ENCODE results near the gene MAP3K5.
A peak's percentile ranks its signal among the peaks of the same experiment; 100 is the strongest.
"Not testable (repeated sequence)": the region's sequence is repeated elsewhere in the genome, so short reads cannot be mapped to it uniquely, and the experiment has no call there.

The MAP3K5 gene

GRCh38 chr6:136791296-136792094 is 782 bp downstream of the MAP3K5 start:
- peak; percentile 57 for DNase-seq (ENCODE audit: low read depth)

GRCh38 chr6:136790411-136791295 is 1.6 kb downstream of the MAP3K5 start:
- no peak for DNase-seq (ENCODE audit: low read depth)

- DNase-seq (ENCODE audit: low read depth) = not testable (repeated sequence)
These were observed 2.8 kb downstream of the MAP3K5 start for GRCh38 chr6:136789440-136789839.

- peak; percentile 89 for DNase-seq (ENCODE audit: low read depth)
These were observed 4.0 kb downstream of the MAP3K5 start for GRCh38 chr6:136788069-136788902.

- DNase-seq (ENCODE audit: low read depth) = no peak
These were observed 4.6 kb downstream of the MAP3K5 start for GRCh38 chr6:136787726-136788068.

GRCh38 chr6:136786658-136787057 is 5.6 kb downstream of the MAP3K5 start:
- no peak for DNase-seq (ENCODE audit: low read depth)

GRCh38 chr6:136784910-136785746 is 7.1 kb downstream of the MAP3K5 start:
- peak; percentile 32 for DNase-seq (ENCODE audit: low read depth)

GRCh38 chr6:136784271-136784664 is 8.0 kb downstream of the MAP3K5 start:
- no peak for DNase-seq (ENCODE audit: low read depth)

GRCh38 chr6:136783495-136784270 is 8.6 kb downstream of the MAP3K5 start:
- DNase-seq (ENCODE audit: low read depth) = no peak

GRCh38 chr6:136783021-136783420 is 9.3 kb downstream of the MAP3K5 start:
- no peak for DNase-seq (ENCODE audit: low read depth)

- DNase-seq (ENCODE audit: low read depth) = peak; percentile 70
These were observed 10.1 kb downstream of the MAP3K5 start for GRCh38 chr6:136782021-136782770.

- no peak for DNase-seq (ENCODE audit: low read depth)
These were observed 11.3 kb downstream of the MAP3K5 start for GRCh38 chr6:136780972-136781371.

GRCh38 chr6:136779682-136780081 is 12.6 kb downstream of the MAP3K5 start:
- no peak for DNase-seq (ENCODE audit: low read depth)

- no peak for DNase-seq (ENCODE audit: low read depth)
These were observed 14.6 kb downstream of the MAP3K5 start for GRCh38 chr6:136777651-136778050.

GRCh38 chr6:136775548-136775947 is 16.7 kb downstream of the MAP3K5 start:
- DNase-seq (ENCODE audit: low read depth) = peak; percentile 88

- no peak for DNase-seq (ENCODE audit: low read depth)
These were observed 17.2 kb downstream of the MAP3K5 start for GRCh38 chr6:136775081-136775480.

GRCh38 chr6:136774228-136775041 is 17.8 kb downstream of the MAP3K5 start:
- DNase-seq (ENCODE audit: low read depth) = peak; percentile 82

GRCh38 chr6:136773473-136773796 is 18.8 kb downstream of the MAP3K5 start:
- DNase-seq (ENCODE audit: low read depth) = no peak

All from EH (cell line).